ENCODE results near the gene C11orf71.

C11orf71 gene, protein sequence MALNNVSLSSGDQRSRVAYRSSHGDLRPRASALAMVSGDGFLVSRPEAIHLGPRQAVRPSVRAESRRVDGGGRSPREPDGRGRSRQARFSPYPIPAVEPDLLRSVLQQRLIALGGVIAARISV

GRCh38 chr11:114400216-114400914, at the start of gene C11orf71, which contains the start of gene RBM7:
C11orf71 (minus strand) TSS chr11:114400511; CDS start chr11:114400331, 180 bp downstream.
RBM7 (plus strand) TSS chr11:114400666; CDS start chr11:114400672, 6 bp downstream.
- peak; percentile 99 for DNase-seq

DNA sequence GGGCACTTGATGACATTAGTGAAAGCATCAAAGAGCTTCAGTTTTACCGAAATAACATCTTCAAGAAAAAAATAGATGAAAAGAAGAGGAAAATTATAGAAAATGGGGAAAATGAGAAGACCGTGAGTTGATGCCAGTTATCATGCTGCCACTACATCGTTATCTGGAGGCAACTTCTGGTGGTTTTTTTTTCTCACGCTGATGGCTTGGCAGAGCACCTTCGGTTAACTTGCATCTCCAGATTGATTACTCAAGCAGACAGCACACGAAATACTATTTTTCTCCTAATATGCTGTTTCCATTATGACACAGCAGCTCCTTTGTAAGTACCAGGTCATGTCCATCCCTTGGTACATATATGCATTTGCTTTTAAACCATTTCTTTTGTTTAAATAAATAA, 49.5 kb upstream of the C11orf71 start:
- DNase-seq, result no peak

DNA sequence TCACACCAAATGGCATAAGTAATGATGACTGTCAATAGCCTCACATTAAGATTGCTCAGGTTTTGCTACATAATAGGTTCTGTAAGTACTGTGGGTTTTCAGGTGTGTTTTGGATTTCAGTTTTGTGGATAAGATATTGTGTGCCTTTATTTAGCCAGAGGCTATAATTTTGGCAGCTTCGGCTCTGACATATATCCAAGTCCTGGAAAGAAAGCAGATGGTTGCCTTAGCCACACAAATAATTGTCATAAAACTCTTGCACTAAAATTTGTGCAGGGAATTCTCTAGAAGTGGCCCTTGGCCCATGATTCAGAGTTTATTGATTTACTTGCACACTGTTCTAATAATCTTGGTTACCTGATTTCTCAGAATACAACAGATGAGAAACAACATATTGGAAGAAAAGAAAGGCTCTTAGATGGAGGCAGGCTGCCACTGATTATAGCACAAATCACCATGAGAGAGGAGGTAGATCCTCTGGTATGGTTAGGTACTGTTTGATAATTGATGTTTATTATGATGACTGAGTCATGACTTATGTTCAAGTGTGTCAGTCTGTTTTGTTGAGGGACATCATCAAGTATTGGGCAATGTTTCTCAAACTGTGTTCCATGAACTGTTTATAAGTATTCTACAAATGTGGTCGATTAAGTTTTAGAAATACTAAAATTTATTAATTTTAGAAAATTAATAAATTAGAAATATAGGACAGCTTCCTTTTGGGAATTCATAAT, 48.6 kb upstream of the C11orf71 start:
- DNase-seq, result no peak

- DNase-seq, result no peak
These were observed 47.6 kb upstream of the C11orf71 start for GRCh38 chr11:114447892-114448291.

GRCh38 chr11:114447444-114447843, 47.1 kb upstream of the C11orf71 start:
- DNase-seq, result no peak

DNA sequence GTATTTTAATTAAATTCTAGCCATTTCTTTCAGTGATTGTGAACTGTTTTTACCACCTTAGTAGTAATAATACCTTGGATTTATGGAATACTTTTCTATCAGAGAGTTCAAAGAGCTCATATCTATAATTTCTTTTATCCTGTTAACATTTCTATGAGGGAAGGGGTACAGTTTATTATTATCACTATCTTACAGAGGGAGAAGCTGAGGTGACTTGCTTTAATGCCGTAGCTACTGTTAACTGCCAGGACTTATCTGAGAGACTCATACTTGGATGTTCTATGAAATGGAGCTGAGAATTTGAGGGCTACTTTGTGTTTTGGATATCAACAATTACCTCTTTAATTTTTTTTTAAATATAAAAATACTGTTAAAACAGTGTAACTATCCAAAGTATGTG, 42.2 kb upstream of the C11orf71 start:
- DNase-seq, result no peak

DNA sequence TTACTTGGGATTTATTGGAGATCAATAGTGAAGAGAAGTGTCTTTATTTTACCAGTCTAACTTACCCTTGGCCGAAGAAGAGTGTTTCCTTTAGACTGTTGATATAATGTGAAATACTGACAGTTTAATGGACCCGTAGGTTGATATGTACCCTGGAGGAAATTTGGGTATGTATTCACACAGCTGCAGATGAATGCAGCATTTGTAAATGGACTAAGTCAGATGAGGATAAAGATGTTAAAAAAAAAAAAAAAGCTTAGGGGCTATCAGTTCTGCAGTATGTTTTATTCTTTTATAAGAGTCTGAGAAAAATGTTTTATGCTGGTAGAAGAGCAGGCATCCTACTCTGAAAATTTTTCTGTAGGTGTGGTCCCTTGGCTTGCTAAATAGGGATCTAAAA, 41.6 kb upstream of the C11orf71 start:
- no peak for DNase-seq

DNA sequence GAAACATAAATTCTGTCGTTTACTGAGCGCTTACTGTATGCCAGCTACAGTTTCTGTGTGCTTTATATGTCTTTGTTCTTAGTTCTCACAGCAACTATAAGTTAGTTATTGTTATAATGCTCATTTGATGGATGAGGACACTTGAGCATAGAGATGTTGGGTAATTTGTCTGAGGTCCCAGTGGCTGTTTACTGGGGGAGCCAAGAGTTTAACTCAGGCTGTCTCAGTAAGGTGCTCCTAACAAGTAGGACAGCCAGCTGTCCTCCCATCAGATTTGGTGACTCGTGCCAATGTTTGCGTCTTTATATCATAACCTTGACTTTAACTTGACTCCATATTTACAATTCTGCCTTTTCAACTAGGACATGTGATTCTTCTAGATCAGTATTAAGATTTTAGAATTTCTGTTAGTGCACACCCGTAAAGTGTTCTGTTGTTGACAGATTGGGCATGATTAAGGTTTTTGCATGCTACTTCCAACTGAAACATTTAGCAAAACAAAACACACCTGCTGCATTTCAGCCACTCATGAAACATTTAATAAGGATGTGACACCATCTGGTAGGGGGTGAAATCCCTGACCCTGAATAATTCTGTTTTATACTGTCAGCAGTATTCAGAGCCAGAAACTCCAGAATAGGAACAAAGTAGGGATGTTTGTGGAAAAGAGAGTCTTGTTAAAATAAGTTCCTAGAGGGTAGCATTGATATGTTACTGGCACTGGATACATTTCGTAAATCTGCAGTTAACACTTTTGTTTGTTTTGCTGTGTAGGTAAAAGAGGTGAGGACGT, 40.9 kb upstream of the C11orf71 start:
- DNase-seq, result no peak

DNA sequence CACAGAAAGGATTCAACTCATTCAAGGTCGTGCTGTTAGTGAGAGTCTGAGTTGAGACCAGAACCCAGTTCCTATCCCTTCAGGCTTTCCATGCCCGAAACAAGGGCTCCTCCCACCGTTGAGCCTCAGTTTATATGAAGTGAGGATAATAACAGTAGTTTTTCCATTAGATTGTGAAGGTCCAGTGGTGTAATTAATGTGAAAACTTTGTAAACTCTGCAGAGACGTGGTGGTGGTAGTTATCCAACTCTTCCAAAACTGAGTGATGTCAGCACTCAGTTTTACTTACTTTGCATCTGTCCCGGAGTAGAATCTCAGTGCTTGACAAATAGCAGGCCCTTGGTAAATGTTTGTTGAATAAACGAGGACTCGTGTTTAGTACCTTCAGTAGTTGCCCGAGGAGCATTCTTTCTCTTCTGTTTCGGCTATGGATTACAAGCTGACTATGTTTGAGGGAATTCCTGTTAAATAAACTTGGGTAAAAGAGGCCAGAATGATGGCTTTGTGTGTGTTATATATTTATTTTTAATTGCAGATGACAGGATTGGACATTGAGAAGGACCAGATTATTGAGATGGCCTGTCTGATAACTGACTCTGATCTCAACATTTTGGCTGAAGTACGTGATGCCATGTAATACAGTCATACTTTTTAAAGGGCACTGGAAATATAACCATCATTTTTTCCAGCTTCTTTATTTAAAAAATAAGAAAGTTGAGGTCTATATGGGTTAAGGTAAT, 40.0 kb upstream of the C11orf71 start:
- DNase-seq, result no peak

- peak; percentile 97 for DNase-seq
These were observed 39.2 kb upstream of the C11orf71 start, which contains the start of gene REXO2 for GRCh38 chr11:114439229-114440120. REXO2 (plus strand) TSS chr11:114439467; CDS start chr11:114439529, 62 bp downstream.

GRCh38 chr11:114438303-114438702, 38.0 kb upstream of the C11orf71 start:
- no peak for DNase-seq

DNA sequence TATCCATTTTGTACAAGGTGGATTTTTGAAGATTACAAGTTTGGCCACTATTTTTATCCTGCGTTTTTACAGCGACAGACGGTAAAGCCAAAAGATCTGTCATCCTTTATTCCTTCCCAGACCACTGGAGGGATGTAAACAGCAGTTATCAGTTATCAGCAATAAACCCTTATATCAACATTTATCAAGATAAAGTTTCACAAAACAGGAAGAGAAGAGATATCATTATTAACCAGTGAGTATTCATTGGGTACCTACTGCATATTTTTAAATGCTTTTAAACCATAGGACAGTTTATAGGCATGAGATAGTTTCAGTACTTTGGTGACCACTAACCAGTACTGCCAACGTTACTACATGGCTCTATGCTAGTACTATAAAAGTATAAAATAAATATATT, 33.1 kb upstream of the C11orf71 start:
- no peak for DNase-seq

GRCh38 chr11:114432893-114433292, 32.6 kb upstream of the C11orf71 start:
- no peak for DNase-seq

- no peak for DNase-seq
These were observed 30.0 kb upstream of the C11orf71 start for GRCh38 chr11:114430290-114430689.

DNA sequence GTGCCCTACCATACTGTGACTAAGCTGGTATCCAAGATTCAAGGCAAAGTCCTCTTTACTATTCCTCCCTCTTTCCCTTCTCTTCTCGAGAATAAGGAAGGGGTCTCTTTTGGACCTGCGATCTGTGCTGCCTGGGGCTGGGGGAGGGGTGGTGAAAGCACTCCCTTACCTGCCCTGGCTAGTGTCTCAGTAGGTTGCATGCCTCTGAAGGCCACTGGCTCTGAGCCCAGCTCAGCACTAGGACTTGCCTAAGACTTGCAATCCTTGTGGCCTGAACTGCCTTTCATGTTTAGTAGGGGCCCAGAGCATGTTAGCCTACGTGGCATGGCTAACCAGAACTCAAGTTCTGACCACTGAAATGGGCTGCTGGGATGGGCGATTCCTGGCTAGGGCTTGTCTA, 26.0 kb upstream of the C11orf71 start:
- no peak for DNase-seq

DNA sequence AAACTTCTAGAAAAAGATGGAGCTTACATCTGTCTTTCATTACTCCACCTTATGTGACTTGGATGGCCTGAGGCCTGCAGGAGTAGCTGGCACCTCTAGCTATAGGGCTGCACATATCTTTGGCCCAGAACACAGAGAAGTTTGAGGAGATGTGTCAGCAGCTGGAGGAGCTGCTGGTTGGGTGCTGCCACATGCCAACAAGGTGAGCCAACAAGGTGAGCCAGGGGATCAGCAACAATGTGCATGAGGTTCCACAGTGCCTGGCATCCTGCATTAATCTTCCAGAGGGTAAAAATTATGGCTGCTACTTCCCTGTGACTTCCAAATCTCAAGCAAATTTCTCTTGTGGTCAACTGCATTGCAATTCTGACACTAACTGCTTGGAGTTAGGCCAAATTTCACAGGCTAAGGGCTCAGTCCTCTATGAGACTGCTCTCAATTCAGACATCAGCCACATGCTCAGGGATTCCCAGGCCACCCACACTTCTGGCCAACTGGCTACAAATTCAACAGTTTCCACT, 16.2 kb upstream of the C11orf71 start:
- DNase-seq, result peak; percentile 32

GRCh38 chr11:114413958-114414357, 13.6 kb upstream of the C11orf71 start:
- no peak for DNase-seq

DNA sequence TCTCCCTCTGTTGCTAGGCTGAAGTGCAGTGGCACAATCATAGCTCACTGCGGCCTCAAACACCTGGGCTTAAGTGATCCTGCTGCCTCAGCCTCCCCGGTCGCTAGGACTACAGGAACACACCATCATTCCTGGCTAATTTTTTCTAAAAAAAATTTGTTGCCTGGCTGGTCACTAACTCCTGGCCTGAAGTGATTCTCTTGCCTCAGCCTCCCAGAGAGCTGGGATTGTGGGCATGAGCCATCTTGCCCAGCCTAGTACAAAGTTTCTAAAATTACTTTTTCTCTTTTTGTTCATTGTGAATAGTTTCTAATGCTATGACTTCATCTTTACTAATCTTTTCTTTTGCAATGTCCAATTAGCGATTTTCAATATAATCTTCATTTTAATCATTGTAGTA, 12.6 kb upstream of the C11orf71 start:
- DNase-seq, result no peak

- DNase-seq, result no peak
These were observed 1.0 kb upstream of the C11orf71 start for GRCh38 chr11:114401311-114401710.

DNA sequence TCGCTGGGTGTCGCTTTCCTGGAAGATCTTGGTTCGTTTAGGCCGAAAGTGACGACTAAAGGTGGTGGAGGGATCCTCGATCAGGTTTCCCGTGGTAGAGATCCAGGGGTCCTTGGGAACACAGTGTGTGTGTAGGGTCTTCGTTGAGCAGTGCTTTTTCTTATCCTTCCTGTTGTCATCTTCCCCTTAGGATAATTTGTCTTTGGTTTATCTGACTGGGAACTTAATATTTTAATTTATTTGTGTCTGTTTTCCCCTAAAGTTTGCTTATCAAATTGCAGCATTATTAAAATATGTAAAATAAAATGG, 558 bp upstream of the C11orf71 start:
- no peak for DNase-seq

GRCh38 chr11:114399490-114400215, 658 bp downstream of the C11orf71 start:
- no peak for DNase-seq
